HG02623 (cell line): ENCODE data around the gene DRC3.
A peak's percentile ranks its signal among the peaks of the same experiment; 100 is the strongest.
"Not testable (repeated sequence)": the region's sequence is repeated elsewhere in the genome, so short reads cannot be mapped to it uniquely, and the experiment has no call there.

Experiments used
- ATAC-seq: cut with Tn5 transposase; IDR thresholded peaks from one replicate; pipeline ENCODE4 v1.9.1; 2021; ENCODE audit warnings: moderate library complexity; ENCODE audit not compliant: unreplicated experiment

DRC3 gene

GRCh38 chr17:17972126-17972951 is at the start of gene DRC3, which contains the start of gene TOM1L2:
Gene DRC3, plus strand, starts transcription at chr17:17972862. Its CDS starts 4,737 bp downstream, at chr17:17977599.
Gene TOM1L2, minus strand, starts transcription at chr17:17972400. Its CDS starts 87 bp downstream, at chr17:17972313.
- ATAC-seq, result peak; percentile 90

- no peak for ATAC-seq
Observed at GRCh38 chr17:17924131-17924856, 48.4 kb upstream of the DRC3 start.

- no peak for ATAC-seq
Observed at GRCh38 chr17:17924857-17925250, 47.8 kb upstream of the DRC3 start.

GRCh38 chr17:17926036-17926435 is 46.6 kb upstream of the DRC3 start:
- no peak for ATAC-seq

GRCh38 chr17:17926840-17927449 is 45.7 kb upstream of the DRC3 start:
- no peak for ATAC-seq

DNA sequence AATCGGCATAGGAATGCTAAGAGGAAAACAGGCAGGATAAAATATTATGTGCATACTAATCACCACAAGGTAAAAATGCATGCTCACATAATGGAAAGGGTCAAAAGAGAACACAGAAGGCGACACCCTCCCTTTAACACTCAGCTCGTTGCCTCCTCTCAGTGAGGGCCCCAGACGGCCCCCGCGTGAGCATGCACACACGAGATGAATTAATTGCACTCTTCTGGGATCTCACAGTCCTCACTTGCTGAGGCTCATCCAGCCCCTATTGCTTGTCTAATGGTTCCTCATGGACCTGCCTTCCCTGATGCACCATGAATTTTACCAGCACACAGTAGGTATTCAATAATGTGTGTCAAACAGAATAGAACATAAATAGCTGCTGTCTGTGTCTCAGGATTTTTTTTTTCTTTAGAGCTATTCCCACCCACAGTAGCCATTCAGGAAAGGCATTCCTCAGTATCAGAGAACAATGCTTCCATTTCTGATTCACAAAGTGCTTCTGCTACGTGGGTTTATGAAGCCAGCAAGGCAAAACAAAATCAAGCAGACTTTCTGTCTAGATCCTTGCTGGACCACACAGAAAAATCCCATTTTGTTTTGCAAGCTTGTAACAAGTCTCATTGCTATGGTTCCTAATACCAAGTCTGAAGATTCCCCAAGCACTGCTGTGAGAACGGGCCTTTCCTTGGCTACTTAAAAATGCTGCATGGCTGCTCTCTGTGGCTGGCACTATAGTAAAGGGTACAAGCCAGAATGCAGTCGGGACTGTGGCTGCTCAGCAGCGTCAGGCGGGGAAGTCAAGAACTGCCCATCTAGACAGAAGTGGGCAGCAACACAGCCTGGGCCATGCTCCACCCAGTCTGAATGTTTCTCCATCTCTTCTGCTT is 44.0 kb upstream of the DRC3 start:
- ATAC-seq, result no peak

- no peak for ATAC-seq
Observed at GRCh38 chr17:17929655-17930380, 42.8 kb upstream of the DRC3 start.

DNA sequence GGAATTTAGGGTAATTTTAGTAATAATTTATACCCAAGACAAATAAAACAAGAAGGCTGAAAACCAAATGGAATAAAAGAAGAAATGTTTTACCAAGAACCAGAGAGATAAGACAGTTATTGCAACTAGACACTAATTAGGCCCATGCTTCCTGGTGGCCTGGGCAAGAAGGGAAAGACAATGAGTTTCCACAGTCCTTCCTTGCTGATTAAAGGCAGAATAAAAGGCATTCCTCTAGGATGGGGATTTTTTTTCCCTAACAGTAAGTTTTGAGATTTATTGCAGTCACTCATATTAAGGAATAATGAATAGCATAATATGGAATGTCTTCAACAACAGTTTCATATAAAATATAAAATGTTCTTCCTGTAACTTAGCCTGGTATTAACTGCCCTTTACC is 42.0 kb upstream of the DRC3 start:
- ATAC-seq, result no peak

GRCh38 chr17:17931159-17931558 is 41.5 kb upstream of the DRC3 start:
- no peak for ATAC-seq

DNA sequence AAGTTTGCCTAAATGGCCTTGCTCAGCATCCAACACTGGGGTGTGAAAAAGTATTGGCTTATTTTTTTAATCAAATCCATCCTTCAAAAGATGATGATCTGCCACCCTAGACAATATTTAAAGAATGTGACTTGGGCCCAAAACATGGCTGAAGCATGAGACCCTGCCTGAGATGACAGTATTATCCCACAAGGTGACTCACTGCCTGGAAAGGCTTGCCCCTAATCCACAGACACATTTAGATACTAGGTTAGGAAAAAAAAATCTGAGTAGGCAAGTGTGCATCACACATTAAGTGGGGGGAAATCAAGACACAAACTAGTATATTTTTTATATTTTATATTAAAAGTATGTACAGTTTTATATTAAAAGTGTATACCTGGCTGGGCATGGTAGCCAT is 38.9 kb upstream of the DRC3 start:
- ATAC-seq, result no peak

- ATAC-seq, result no peak
Observed at GRCh38 chr17:17934214-17934613, 38.4 kb upstream of the DRC3 start.

DNA sequence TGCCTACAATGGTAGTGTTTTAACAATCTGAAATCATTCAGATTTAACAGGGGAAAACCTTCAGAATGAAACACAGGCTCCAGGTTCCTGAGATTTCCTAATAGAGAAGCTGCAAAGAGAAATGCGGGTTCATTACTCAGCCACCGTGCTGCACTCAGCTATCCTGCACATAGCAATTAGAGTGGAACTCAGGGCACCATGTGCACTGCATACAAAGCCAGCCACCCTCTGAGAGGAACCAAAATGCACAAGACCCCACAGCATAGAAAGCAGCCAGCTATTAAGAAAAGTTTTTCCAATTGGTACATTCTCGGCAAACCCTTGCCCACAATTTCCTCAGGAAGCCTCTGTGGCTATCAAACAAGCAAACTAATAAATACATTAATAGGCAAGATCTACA is 37.9 kb upstream of the DRC3 start:
- no peak for ATAC-seq

DNA sequence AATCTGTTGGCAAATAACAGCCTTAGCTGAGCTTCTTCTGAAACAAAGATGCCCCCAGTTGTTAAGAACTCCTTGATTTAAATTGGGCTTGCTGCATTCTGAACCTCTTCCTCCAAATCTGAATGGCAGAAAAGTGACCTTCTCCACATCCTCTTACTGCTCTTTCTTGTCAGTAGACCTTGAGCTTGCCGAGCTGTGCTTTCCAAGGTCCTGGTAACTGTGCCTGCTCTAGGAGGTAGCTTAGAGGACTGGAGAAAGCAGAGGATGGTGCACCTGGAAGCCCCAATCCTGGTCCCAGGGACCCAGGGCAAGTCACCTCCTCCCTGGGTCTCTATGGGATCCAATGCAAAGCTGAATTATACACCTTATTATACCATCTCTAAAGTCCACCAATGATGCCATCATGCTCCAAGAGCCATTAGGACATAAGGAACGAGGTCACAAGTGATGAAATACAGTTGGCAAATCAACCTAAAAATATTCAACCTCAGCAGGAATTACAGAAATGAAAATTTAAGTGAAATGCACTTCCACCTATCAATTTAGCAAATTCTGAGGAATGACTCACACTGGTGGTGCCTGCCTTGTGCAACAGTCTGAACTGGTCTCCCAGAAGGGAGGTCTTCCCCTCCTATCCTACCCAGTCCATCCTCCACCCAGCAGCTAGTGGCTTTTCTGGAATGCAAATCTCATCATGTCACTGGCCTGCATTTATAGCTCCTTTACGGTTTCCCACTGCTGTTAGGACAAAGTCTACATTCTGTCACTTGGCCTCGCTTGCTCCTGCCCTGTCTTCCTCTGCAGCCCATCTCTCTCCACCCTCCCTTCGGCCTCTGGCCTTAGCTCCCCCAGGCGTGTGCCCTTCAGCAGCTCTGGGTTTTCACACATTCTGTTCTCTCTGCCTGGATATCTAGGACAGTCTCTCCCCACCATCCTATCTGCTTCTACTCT is 37.1 kb upstream of the DRC3 start:
- ATAC-seq, result no peak

- no peak for ATAC-seq
Observed at GRCh38 chr17:17937201-17937853, 35.3 kb upstream of the DRC3 start.

- ATAC-seq, result no peak
Observed at GRCh38 chr17:17937958-17938357, 34.7 kb upstream of the DRC3 start.

GRCh38 chr17:17938388-17939107 is 34.1 kb upstream of the DRC3 start:
- no peak for ATAC-seq

DNA sequence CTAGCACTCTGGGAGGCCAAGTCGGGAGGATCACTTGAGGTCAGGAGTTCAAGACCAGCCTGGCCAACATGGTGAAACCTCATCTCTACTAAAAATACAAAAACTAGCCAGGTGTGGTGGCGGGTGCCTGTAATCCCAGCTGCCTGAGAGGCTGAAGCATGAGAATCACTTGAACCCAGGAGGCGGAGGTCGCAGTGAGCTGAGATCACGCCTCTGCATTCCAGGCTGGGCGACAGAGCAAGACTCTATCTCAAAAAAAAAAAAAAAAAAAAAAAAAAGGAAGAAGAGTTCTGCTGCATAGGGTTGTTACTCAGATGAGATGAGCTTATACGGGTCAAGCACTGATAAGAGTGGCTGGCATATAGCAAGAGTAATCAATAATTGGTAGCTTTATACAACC is 32.7 kb upstream of the DRC3 start:
- not testable (repeated sequence) for ATAC-seq

DNA sequence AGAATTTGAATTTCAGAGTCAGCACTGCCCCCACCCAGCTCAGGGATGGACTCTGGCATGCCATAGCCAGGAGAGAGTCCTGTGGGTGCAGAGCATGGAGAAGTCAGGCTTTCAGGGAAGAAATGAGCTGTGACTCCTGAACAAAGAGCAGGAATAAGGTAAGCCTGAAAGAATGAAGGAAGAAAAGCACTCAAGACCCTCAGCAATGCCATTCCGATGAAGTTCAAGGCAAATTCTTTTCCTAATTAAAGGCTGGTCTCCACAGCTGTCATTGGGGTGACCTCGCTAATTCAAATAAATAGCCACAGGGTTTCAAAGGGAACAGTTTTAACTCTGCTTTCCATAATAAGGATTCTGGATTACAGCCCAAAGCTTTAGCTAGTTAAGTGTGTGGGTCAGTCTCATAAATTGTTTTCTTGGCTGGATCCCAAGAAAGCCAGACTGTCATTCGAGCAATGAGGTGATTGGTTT is 32.2 kb upstream of the DRC3 start:
- no peak for ATAC-seq
